HG03025 (cell line): ENCODE results near the gene QDPR.
"Not testable (repeated sequence)": the region's sequence is repeated elsewhere in the genome, so short reads cannot be mapped to it uniquely, and the experiment has no call there.

Experiments
- ATAC-seq: cut with Tn5 transposase; IDR thresholded peaks from one replicate; pipeline ENCODE4 v1.9.1; 2021; ENCODE audit warnings: mild to moderate bottlenecking, moderate library complexity; ENCODE audit not compliant: unreplicated experiment, low FRiP score

Gene QDPR

GRCh38 chr4:17442477-17442876, 69.4 kb downstream of the QDPR start:
- not testable (repeated sequence) for ATAC-seq

DNA sequence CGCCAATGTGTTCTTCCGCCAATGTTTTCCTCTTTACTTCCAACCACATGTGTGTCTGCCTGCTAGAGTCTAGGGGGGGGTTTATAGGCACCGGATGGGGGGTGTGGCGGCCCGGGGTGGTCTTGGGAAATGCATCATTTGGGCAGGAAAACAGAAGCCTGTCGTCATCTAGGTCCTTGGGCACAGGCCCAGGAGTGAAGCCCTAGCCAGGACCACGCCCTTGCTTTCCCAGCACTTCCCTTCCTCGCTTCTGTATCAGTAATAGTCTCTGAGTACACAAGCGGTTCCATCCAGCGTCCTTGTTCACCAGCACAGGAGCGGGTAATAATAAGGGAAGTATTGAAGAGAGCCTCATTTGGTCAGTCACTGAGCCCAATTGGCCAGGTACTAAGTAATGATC, 74.5 kb downstream of the QDPR start:
- ATAC-seq = no peak

GRCh38 chr4:17436750-17437090, 75.2 kb downstream of the QDPR start:
- no peak for ATAC-seq
